Transverse colon (tissue), 3 donors: ENCODE data around the gene PDE2A.

Source experiments
- EP300 ChIP-seq: sonication (generic); formaldehyde crosslinking; IDR thresholded peaks from one replicate; pipeline ENCODE4 v1.6.1; 2017; ENCODE audit warnings: antibody characterized with exemption, low read depth
- POLR2A ChIP-seq: fragments of 450-650 bp; IDR thresholded peaks from one replicate; pipeline ENCODE4 v1.6.1; 2016; ENCODE audit warnings: antibody characterized with exemption, mild to moderate bottlenecking, moderate library complexity
- TF ChIP-seq, protein P1 (sequence below), 5 experiments: fragments of 200-600 bp in 3 of 5; fragments of 450-650 bp in 2 of 5; sonication (generic) in 3 of 5; IDR thresholded peaks; 1 replicate in 2 of 5; 2 replicates in 3 of 5; pipeline ENCODE4 v1.5.1; 2016 to 2017; ENCODE audit warnings: antibody characterized with exemption in 5 of 5, inconsistent platforms in 3 of 5, mild to moderate bottlenecking in 2 of 5, moderate library complexity in 1 of 5

DNA sequence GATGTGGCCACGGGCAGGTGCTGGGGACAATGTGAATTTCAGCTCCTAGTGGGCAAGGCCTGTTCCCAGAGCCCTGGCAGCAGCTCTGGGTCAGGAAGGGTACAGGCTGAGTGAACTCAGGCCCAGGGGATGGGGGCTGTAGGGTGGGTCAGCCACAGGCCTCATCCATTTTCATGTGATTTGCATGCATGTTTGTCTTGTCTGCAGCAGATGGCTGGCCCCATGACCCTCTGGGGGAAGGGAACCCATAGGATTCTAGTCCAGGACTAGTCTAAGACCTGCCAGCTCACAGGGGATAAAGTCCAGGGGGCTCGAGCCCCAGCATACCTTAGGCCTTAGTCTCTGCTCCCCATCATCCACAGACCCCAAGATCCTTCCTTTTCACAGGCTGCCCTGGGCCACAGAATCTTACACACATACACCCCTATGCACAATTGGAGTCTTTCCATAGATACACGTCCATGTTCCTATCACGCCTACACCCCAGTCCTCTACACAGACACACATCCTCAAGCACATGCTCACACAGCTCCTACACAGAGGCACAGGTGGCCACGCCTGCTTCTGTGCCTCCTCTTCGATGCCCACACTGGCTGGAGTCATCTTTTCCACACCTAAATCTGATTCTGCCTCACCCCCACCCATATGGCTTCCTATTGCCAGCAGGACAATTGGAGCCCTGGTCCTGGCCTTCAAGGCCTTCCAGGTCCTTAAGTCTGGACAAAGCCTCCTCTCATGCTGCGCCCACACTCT, 25.7 kb downstream of the PDE2A start:
- TF ChIP-seq, protein P1, sequence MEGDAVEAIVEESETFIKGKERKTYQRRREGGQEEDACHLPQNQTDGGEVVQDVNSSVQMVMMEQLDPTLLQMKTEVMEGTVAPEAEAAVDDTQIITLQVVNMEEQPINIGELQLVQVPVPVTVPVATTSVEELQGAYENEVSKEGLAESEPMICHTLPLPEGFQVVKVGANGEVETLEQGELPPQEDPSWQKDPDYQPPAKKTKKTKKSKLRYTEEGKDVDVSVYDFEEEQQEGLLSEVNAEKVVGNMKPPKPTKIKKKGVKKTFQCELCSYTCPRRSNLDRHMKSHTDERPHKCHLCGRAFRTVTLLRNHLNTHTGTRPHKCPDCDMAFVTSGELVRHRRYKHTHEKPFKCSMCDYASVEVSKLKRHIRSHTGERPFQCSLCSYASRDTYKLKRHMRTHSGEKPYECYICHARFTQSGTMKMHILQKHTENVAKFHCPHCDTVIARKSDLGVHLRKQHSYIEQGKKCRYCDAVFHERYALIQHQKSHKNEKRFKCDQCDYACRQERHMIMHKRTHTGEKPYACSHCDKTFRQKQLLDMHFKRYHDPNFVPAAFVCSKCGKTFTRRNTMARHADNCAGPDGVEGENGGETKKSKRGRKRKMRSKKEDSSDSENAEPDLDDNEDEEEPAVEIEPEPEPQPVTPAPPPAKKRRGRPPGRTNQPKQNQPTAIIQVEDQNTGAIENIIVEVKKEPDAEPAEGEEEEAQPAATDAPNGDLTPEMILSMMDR (IDR thresholded peaks at IDR 0.05): no peak
- TF ChIP-seq POLR2A (no peak), EP300 (no peak)
